Measurements from ENCODE around the gene PLA2G2E.

- TF ChIP-seq CTCF (IDR thresholded peaks at IDR 0.05; ENCODE audit: poor library complexity) (no peak), EZH2 (IDR thresholded peaks at IDR 0.05; ENCODE audit: borderline replicate concordance) (no peak), EZH2phosphoT487 (IDR thresholded peaks at IDR 0.05; ENCODE audit: low read depth, severe bottlenecking, unreplicated experiment) (no peak)
Observed at GRCh38 chr1:19879227-19879626, 44.2 kb downstream of the PLA2G2E start.
